GM19239 (cell line): ENCODE data around the gene GGCX.
"Not testable (repeated sequence)": the region's sequence is repeated elsewhere in the genome, so short reads cannot be mapped to it uniquely, and the experiment has no call there.

Experiments used
- DNase-seq: peaks from one replicate; pipeline ENCODE4 v3.0.0; 2011; ENCODE audit warnings: low spot score; ENCODE audit not compliant: insufficient read length
- FAIRE-seq: peaks from 2 replicates; lab custom pipeline; 2011; peaks lifted over from hg19 to GRCh38; lab: Jason Lieb, UNC

The GGCX gene

DNA sequence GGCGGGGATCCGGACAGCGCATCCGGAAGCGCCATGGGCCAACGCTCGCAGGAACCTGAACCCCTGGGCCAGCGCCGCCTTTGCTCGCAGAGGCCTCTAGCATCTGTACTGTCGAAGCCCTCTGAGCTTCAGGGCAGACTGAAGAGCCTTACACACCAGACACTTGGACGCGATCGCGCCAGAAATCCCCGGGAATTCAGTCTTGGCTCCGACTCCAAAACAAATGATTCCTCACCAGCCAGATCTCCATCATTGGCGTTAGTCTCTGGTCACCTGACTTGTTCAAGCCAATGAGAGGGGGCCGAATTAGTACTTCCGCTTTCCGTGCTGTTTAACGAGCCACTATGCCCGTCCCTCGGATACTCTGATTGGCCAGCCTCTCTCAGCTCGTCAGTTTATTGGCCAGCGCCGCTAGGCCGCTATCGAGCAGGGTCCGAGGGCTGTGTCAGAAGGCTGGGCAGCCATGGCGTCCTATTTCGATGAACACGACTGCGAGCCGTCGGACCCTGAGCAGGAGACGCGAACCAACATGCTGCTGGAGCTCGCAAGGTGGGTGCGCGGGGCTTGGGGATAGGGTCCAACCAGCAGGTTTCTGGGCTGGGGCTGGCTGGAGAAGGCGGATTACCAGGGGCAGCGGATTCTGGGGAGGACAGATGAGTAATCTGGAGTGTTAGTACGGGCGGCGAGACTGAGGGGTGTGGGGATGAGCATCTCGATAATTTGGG is 34.2 kb upstream of the GGCX start, which contains the start of gene RNF181:
RNF181 (plus strand) TSS at position 445 of the 725 bp plus-strand sequence; CDS start at position 464, 19 bp downstream.
- peak; percentile 99 for FAIRE-seq

GRCh38 chr2:85594715-85595300 is 33.5 kb upstream of the GGCX start:
- DNase-seq: no peak
- no peak for FAIRE-seq

More for the DNA sequence above, 34.2 kb upstream of the GGCX start, which contains the start of gene RNF181:
- DNase-seq: peak; percentile 95

- no peak for FAIRE-seq
- no peak for DNase-seq
Observed at GRCh38 chr2:85593023-85593422, 31.7 kb upstream of the GGCX start.

GRCh38 chr2:85592299-85592698 is 31.0 kb upstream of the GGCX start:
- FAIRE-seq, DNase-seq: not testable (repeated sequence)

DNA sequence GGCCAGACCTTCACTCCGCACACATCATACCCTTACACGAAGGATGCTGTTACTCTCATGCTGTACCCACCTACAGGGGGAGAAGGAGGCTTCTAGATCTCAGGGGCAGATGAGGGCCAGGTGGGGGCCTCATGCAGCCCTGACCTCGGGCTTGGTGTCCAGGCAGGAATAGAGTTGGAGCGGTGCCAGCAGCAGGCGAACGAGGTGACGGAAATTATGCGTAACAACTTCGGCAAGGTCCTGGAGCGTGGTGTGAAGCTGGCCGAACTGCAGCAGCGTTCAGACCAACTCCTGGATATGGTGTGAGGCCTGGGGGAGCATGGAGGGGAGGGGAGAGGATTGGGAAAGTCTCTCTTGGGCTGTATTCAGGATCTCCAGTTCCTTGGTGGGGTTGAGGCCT is 30.3 kb upstream of the GGCX start:
- no peak for DNase-seq
- no peak for FAIRE-seq

- no peak for FAIRE-seq
Observed at GRCh38 chr2:85590950-85591349, 29.7 kb upstream of the GGCX start.

GRCh38 chr2:85589982-85590791 is 28.9 kb upstream of the GGCX start:
- DNase-seq (no peak), FAIRE-seq (no peak)

More at GRCh38 chr2:85590950-85591349, 29.7 kb upstream of the GGCX start:
- DNase-seq: no peak

DNA sequence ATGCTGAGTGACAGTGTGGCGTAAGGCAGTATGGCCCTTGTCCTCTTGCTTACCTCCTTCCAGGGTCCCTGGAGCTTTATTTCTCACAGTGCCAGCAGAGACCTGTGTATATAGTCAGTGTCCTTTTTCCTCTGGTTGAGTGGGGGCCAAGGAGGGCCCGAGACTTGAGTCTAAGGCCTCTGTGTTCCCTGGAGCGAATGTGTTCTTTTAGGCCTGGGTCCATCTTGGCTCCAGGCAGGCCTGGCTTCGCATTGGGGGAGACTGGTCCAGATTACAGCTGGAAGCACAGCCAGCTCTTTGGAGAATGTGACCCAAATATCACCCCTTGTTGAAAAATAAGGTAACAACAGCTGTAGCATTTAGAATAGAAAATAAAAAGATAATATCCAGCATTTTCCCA is 27.9 kb upstream of the GGCX start:
- FAIRE-seq (no peak), DNase-seq (no peak)

GRCh38 chr2:85588645-85589044 is 27.4 kb upstream of the GGCX start:
- FAIRE-seq: no peak

DNA sequence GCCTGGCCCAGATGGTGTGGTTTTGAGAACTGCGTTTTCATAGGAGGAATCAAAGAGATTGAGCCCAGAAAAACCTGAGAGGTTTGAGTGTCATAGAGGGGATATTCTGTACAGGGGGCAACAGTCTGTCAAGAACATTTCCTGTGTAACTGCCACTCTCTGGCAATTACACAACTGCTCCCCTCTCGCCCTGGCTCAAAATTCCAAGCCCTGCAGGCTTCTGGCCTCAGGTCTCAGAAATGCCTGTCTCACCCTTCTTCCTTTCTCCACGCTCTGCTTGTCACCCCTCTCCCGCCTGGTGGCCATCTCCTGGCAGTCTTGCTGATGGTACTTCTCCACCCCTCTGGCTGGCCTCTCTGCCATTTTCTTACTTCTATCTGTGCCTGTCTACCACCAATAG is 26.9 kb upstream of the GGCX start:
- no peak for DNase-seq
- FAIRE-seq: no peak

More at GRCh38 chr2:85588645-85589044, 27.4 kb upstream of the GGCX start:
- DNase-seq: no peak

- no peak for DNase-seq
- FAIRE-seq: no peak
Observed at GRCh38 chr2:85585781-85586105, 24.4 kb upstream of the GGCX start.

- no peak for DNase-seq
Observed at GRCh38 chr2:85584857-85585780, 23.8 kb upstream of the GGCX start.

GRCh38 chr2:85584354-85584856 is 23.1 kb upstream of the GGCX start, which contains the start of gene VAMP5:
Gene VAMP5 (plus strand): TSS chr2:85584431. CDS start chr2:85584491, 60 bp downstream.
- peak; percentile 66 for DNase-seq
- no peak for FAIRE-seq

More at GRCh38 chr2:85584857-85585780, 23.8 kb upstream of the GGCX start:
- peak; percentile 74 for FAIRE-seq

- DNase-seq (no peak), FAIRE-seq (no peak)
Observed at GRCh38 chr2:85583667-85584353, 22.5 kb upstream of the GGCX start.

- FAIRE-seq: no peak
- DNase-seq: no peak
Observed at GRCh38 chr2:85582492-85582891, 21.2 kb upstream of the GGCX start.

- DNase-seq (no peak), FAIRE-seq (no peak)
Observed at GRCh38 chr2:85580206-85580605, 18.9 kb upstream of the GGCX start.

DNA sequence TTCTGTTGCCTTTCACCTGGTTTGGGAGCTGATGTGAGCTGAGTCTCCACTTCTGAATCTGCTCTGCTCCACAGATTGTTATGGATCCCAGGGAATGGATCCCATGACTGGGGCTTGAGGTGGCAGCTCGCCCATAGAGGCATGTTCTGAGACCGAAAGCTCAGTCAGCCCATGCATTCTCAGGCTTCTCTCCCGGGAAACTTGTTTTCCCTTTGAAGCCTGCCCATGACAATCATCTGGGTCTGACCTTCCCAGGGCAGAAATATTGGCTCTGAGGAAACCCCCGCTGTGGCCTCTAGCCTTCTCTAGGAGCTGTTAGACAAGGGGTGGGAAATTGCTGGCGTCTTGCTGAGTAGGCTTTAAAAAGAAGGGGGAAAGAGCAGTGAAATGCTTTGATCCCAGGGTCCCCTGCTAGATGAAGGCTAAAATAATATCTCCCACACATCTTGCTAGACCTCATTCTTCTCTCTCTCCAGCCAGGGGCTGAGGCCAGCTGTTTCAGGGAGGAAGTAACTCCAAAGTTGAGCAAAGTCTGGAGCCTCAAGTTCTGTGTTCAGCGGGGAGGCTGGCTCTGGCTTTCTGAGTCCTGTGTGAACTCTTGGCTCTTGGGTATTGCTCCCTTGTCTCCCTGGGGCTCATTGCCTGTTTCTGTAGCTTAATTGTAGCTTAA is 18.1 kb upstream of the GGCX start:
- peak; percentile 14 for FAIRE-seq
- DNase-seq: no peak
